ENCODE measurements around the gene SORCS1. TPM values are rescaled to one million over a fixed set of nuclear protein-coding genes. Genes with fewer than 3 reads are reported as not detected.
"Not testable (repeated sequence)": the region's sequence is repeated elsewhere in the genome, so short reads cannot be mapped to it uniquely, and the experiment has no call there.

The SORCS1 gene
- total RNA-seq, 1 experiment from 2014 or later = not detected

DNA sequence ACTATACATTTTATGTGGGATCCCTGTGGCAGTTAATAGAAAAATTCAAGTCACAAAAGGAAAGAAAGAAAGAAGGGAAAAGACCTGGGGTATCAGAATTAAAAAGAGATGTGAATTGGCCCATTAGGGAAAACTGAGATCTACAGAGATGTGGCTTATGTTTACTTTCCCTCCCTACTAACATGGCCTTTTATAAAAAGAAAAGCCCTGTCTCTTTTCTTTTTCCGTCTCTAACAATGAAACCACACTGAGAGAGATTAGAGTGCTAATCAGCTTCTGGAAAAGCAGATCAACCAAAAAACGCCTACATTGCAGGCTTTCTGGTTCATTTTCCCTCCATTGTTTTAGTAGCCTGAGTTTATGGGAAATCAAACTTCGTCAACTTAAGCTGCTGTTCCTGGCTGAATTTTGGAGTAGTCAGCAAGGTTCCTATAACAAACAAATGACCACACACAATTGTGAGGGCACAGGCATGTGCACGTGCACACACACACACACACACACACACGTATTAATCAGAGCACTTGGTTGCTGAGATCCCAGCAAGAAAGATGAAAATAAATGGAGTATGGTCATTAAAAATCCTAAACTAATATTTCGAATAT is 235.1 kb downstream of the SORCS1 start:
- H3K36me3 ChIP-seq = no peaks in the 10 kb centered on the region
- no peak overlapping the region for H3K4me3 ChIP-seq
- no peaks in the 10 kb centered on the region for H3K27me3 ChIP-seq (replicated peaks)
- no peak overlapping the region for H3K27ac ChIP-seq
- 0 out of 2 replicates have a peak, but pooled peaks cover 3% of the 10 kb centered on the region for H3K9me3 ChIP-seq (replicated peaks)
- DNase-seq (ENCODE audit: low read depth in 1 of 2, low spot score in 2 of 2) = no peak
- no peaks in the 10 kb centered on the region for H3K4me1 ChIP-seq (replicated peaks)

DNA sequence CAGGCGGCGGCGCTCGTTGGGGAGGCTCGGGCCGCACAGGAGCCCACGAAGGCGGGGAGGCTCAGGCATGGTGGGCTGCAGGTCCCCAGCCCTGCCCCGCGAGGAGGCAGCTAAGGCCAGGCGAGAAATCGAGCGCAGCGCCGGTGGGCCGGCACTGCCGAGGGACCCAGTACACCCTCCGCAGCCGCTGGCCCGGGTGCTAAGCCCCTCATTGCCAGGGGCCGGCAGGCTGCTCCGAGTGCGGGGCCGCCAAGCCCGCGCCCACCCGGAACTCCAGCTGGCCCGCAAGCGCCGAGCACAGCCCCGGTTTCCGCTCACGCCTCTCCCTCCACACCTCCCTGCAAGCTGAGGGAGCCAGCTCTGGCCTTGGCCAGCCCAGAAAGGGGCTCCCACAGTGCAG is 236.4 kb downstream of the SORCS1 start:
- not testable (repeated sequence) for H3K4me3 ChIP-seq; H3K4me1 ChIP-seq (replicated peaks); H3K27ac ChIP-seq; H3K9me3 ChIP-seq (replicated peaks); H3K27me3 ChIP-seq (replicated peaks); H3K36me3 ChIP-seq; DNase-seq (ENCODE audit: low read depth in 1 of 2, low spot score in 2 of 2)

GRCh38 chr10:106925191-106925590 is 239.3 kb downstream of the SORCS1 start:
- DNase-seq (ENCODE audit: low read depth in 1 of 2, low spot score in 2 of 2) = no peak
- H3K27me3 ChIP-seq (replicated peaks) = no peaks in the 10 kb centered on the region
- no peaks in the 10 kb centered on the region for H3K4me1 ChIP-seq (replicated peaks)
- H3K4me3 ChIP-seq = no peak overlapping the region
- H3K36me3 ChIP-seq = no peaks in the 10 kb centered on the region
- H3K27ac ChIP-seq = no peak overlapping the region
- H3K9me3 ChIP-seq (replicated peaks) = no peaks in the 10 kb centered on the region

DNA sequence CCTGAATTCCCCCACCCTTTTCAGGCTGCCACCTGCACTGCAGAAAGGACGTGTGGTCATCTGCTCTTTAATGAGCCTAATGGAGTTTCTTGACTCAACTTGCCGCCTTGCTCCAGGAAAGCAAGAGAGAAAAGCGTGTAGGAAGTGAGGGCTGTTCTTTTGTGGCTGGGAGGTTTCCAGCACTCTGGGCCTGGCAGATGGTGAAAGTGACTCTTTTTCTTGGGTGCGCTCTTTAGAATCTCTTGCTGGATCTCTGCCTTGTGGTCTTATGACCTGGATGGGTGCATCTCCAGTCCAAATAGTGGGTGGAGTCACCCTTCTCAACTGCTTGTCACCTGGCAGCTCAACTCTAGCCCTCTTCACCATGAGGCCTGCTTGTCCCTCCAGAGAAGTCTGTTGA is 244.0 kb downstream of the SORCS1 start:
- H3K4me3 ChIP-seq = no peak overlapping the region
- no peak overlapping the region for H3K27ac ChIP-seq
- H3K9me3 ChIP-seq (replicated peaks) = 0 out of 2 replicates have a peak, but pooled peaks cover 3% of the 10 kb centered on the region
- H3K36me3 ChIP-seq = no peaks in the 10 kb centered on the region
- H3K4me1 ChIP-seq (replicated peaks) = no peaks in the 10 kb centered on the region
- no peak for DNase-seq (ENCODE audit: low read depth in 1 of 2, low spot score in 2 of 2)
- no peaks in the 10 kb centered on the region for H3K27me3 ChIP-seq (replicated peaks)

DNA sequence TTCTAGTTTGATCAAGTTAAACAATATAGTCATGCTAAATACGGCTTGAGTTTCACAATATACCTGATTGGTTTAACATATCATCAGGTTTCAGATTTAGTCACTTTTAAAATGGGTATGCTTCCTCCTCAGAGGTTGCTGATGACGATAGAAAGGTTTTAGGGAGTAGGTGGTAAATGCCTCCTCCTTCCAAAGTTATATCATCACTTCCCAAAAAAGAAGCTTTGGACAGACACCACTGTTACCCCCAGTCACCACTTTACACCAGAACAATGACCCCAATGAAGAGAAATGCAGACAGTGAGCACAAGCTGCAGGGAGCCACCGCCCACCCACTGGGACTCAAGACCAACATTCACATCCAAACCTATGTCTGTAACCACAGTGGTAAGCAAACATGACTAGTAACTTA is 244.6 kb downstream of the SORCS1 start:
- H3K36me3 ChIP-seq = no peaks in the 10 kb centered on the region
- H3K27me3 ChIP-seq (replicated peaks) = no peaks in the 10 kb centered on the region
- H3K4me1 ChIP-seq (replicated peaks) = no peaks in the 10 kb centered on the region
- H3K4me3 ChIP-seq = no peak overlapping the region
- H3K27ac ChIP-seq = no peak overlapping the region
- 0 out of 2 replicates have a peak, but pooled peaks cover 3% of the 10 kb centered on the region for H3K9me3 ChIP-seq (replicated peaks)
- no peak for DNase-seq (ENCODE audit: low read depth in 1 of 2, low spot score in 2 of 2)

DNA sequence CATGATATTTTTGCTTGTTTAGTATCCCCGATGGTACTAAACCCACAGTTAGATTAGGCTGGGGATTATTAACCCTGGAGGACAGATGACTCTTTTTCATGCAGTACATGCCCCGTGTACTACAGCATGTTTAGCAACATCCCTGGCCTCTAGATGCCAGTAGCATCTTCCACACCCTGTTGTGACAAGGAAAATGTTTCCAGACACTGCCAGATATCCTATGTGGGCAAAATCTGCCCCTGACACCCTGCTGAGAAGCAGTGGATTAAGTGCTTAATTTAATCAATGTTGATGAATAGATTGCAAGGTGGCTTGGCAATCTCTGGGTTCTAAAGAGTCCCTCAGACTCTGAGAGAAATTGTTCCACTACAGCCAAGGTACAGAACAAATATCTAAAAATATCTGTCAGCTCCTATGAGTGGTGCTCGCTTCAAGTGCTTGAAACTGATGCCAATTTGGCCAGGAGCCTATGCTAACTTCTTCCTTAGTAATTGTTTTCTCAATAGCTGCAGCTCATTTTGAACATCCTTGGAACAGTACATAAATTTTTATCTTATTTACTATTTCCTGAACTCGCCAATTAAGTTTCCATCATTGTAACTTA is 247.0 kb downstream of the SORCS1 start:
- no peak overlapping the region for H3K4me3 ChIP-seq
- no peaks in the 10 kb centered on the region for H3K4me1 ChIP-seq (replicated peaks)
- H3K36me3 ChIP-seq = no peaks in the 10 kb centered on the region
- H3K27ac ChIP-seq = no peak overlapping the region
- no peak for DNase-seq (ENCODE audit: low read depth in 1 of 2, low spot score in 2 of 2)
- 0 out of 2 replicates have a peak, but pooled peaks cover 3% of the 10 kb centered on the region for H3K9me3 ChIP-seq (replicated peaks)
- H3K27me3 ChIP-seq (replicated peaks) = no peaks in the 10 kb centered on the region

DNA sequence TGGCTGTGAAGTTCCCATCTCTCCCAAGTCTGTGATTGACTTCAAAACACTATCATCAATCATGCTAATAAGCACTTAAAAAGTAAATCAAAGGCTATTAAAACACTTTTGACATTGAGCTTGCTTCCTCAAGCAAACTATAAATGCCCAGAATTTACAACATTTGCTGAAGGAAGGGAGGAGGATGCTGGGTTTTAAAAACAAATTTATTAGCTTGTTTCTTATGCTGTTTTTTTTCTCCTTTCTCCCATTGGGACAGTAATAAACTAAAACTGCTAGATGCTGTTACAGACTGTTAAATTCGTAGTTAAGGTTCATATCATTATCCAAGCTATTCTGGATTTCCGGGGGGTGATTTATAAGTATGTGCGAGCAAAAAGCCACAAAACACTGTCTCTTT is 250.5 kb downstream of the SORCS1 start:
- no peaks in the 10 kb centered on the region for H3K4me1 ChIP-seq (replicated peaks)
- DNase-seq (ENCODE audit: low read depth in 1 of 2, low spot score in 2 of 2) = no peak

DNA sequence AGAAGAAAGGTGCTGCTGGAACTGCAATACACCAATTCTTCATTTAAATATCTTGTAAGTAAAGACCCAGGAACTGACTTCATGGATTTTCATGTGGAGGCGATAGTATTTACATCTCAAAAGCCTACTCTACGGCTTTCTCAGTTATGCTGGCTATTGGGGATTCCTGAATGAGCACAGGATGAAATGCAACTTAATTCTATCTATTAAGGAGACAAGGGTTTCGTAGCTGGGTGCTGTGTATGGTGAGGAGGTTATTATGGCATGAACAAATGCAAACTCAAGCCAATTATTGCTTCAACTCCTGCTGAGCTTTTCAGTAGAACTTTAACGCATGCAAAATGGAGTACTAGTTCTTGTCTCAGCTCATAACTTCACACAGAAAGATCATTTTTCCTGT is 251.2 kb downstream of the SORCS1 start:
- no peak overlapping the region for H3K27ac ChIP-seq
- no peaks in the 10 kb centered on the region for H3K27me3 ChIP-seq (replicated peaks)
- H3K4me3 ChIP-seq = no peak overlapping the region
- DNase-seq (ENCODE audit: low read depth in 1 of 2, low spot score in 2 of 2) = no peak
- 0 out of 2 replicates have a peak, but pooled peaks cover 6% of the 10 kb centered on the region for H3K9me3 ChIP-seq (replicated peaks)
- no peaks in the 10 kb centered on the region for H3K4me1 ChIP-seq (replicated peaks)
- H3K36me3 ChIP-seq = no peaks in the 10 kb centered on the region

More for the DNA sequence above, 250.5 kb downstream of the SORCS1 start:
- no peak overlapping the region for H3K4me3 ChIP-seq
- 0 out of 2 replicates have a peak, but pooled peaks cover 6% of the 10 kb centered on the region for H3K9me3 ChIP-seq (replicated peaks)
- H3K27ac ChIP-seq = no peak overlapping the region
- no peaks in the 10 kb centered on the region for H3K27me3 ChIP-seq (replicated peaks)
- H3K36me3 ChIP-seq = no peaks in the 10 kb centered on the region

DNA sequence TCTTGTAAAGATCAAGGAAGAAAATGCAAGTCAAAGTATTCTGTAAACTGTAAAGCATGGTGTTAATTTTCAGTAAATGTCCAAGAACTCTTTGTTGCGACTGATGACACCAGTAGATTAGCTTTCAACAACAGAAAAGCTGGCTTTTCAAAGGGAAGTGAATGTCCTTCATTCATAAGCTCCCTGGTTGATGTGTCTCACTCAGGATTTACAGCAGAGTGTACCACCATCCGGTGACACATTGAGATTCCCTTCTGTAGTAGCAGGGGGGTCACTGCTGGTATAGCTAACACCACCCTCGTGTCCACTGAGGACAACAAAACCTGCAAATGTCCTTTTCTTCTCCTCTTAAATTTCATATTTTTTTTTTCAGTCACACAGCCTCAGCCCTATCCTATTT is 253.4 kb downstream of the SORCS1 start:
- no peak for DNase-seq (ENCODE audit: low read depth in 1 of 2, low spot score in 2 of 2)
- H3K9me3 ChIP-seq (replicated peaks) = peaks cover 5% of the 10 kb centered on the region; the same call in 1 of the 2 replicates
- H3K4me1 ChIP-seq (replicated peaks) = no peaks in the 10 kb centered on the region
- no peak overlapping the region for H3K4me3 ChIP-seq
- H3K36me3 ChIP-seq = no peaks in the 10 kb centered on the region
- H3K27me3 ChIP-seq (replicated peaks) = no peaks in the 10 kb centered on the region
- no peak overlapping the region for H3K27ac ChIP-seq

DNA sequence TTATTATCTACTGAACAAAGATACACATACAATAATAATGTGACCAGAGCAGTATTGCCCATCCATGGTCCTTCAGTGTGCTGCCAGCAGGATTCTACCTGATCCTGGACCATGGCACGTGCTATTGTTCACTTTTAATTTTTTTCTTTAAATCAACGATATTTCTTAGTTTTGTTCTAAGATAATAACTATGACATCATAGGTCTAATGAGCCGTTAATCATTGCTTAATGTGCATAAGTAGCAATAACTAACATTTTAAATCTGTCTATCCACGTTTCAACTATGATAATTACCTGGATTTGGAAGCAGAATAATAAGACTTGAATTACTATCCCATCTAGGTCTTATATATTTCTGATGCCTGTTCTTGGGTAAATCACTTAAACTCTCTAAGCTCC is 253.8 kb downstream of the SORCS1 start:
- Histone ChIP-seq H3K4me3 (no peak overlapping the region), H3K27me3 (replicated peaks) (no peaks in the 10 kb centered on the region), H3K27ac (no peak overlapping the region), H3K36me3 (no peaks in the 10 kb centered on the region), H3K4me1 (replicated peaks) (no peaks in the 10 kb centered on the region), H3K9me3 (replicated peaks) (peaks cover 3% of the 10 kb centered on the region; the same call in 1 of the 2 replicates)
- no peak for DNase-seq (ENCODE audit: low read depth in 1 of 2, low spot score in 2 of 2)

GRCh38 chr10:106908225-106908624 is 256.3 kb downstream of the SORCS1 start:
- DNase-seq (ENCODE audit: low read depth in 1 of 2, low spot score in 2 of 2) = no peak
- Histone ChIP-seq H3K4me3 (no peak overlapping the region), H3K9me3 (replicated peaks) (peaks cover 3% of the 10 kb centered on the region; the same call in 1 of the 2 replicates), H3K36me3 (no peaks in the 10 kb centered on the region), H3K27ac (no peak overlapping the region), H3K4me1 (replicated peaks) (no peaks in the 10 kb centered on the region), H3K27me3 (replicated peaks) (no peaks in the 10 kb centered on the region)

DNA sequence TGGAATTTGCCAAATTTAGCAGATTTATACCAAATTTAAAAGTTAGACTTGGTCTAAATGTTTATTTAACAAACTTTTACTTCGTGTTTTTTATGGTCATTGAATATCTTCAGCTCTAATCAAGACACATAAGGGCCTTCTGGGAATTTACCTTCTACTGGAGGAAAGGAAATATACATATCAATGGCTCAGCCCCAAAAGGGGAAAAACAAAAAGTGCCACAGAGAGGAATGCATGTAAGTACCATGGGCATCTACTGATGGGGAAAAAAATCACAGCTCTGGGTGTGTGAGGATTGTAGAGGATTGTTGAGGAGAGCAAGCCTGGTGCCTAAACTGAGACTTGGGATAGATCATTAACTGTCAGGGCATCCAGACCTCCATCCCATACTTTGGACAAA is 260.3 kb downstream of the SORCS1 start:
- Histone ChIP-seq H3K4me3 (no peak overlapping the region), H3K9me3 (replicated peaks) (peaks cover 3% of the 10 kb centered on the region; the same call in 1 of the 2 replicates), H3K27ac (no peak overlapping the region), H3K4me1 (replicated peaks) (no peaks in the 10 kb centered on the region), H3K27me3 (replicated peaks) (no peaks in the 10 kb centered on the region), H3K36me3 (no peaks in the 10 kb centered on the region)
- no peak for DNase-seq (ENCODE audit: low read depth in 1 of 2, low spot score in 2 of 2)

DNA sequence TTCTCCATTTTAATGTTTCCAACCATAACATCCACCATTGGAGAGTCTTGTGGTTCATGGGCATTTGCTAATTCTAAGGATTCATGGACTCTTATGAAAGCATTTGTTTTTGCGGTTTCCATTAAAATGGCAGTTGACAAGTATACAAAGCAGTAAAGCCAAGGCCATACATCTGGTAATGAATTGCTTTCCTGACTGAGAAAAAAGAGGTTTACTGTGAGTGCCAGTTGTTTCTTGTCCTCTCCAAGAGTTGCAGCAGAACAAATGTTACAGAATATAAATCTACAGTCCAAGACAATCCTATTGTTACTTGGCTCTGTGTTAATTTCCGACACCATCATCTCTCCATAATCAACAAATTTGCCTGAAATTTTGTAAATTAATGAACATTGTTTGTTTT is 261.3 kb downstream of the SORCS1 start:
- H3K4me1 ChIP-seq (replicated peaks) = no peaks in the 10 kb centered on the region
- no peak overlapping the region for H3K27ac ChIP-seq
- no peaks in the 10 kb centered on the region for H3K36me3 ChIP-seq
- no peak for DNase-seq (ENCODE audit: low read depth in 1 of 2, low spot score in 2 of 2)
- no peaks in the 10 kb centered on the region for H3K27me3 ChIP-seq (replicated peaks)
- peaks cover 3% of the 10 kb centered on the region; the same call in 1 of the 2 replicates for H3K9me3 ChIP-seq (replicated peaks)
- no peak overlapping the region for H3K4me3 ChIP-seq

- no peak for DNase-seq (ENCODE audit: low read depth in 1 of 2, low spot score in 2 of 2)
- H3K4me1 ChIP-seq (replicated peaks) = no peaks in the 10 kb centered on the region
- no peaks in the 10 kb centered on the region for H3K36me3 ChIP-seq
- no peak overlapping the region for H3K4me3 ChIP-seq
- H3K27me3 ChIP-seq (replicated peaks) = no peaks in the 10 kb centered on the region
- H3K9me3 ChIP-seq (replicated peaks) = 0 out of 2 replicates have a peak, but pooled peaks cover 3% of the 10 kb centered on the region
- no peak overlapping the region for H3K27ac ChIP-seq
These were observed 264.4 kb downstream of the SORCS1 start for GRCh38 chr10:106900016-106900652.

All from SJSA1 (cell line).